Activated CD4-positive, CD25-positive, alpha-beta regulatory T cell (primary cell): Measurements from ENCODE around the gene ACP3.
"Not testable (repeated sequence)": the region's sequence is repeated elsewhere in the genome, so short reads cannot be mapped to it uniquely, and the experiment has no call there.

Source experiments
- DNase-seq, 4 experiments: peaks; one replicate each; lab custom pipeline; 2025; lab: John Stamatoyannopoulos, UW

ACP3 gene

GRCh38 chr3:132317229-132317948 lies at the start of gene ACP3:
Gene ACP3, plus strand, starts transcription at chr3:132317407. Its CDS starts 50 bp downstream, at chr3:132317457.
- no peak for DNase-seq

- DNase-seq, result no peak
Observed at GRCh38 chr3:132268956-132269355, 48.3 kb upstream of the ACP3 start.

GRCh38 chr3:132273036-132273435 lies 44.2 kb upstream of the ACP3 start:
- DNase-seq, result no peak

GRCh38 chr3:132276228-132276906 lies 40.8 kb upstream of the ACP3 start:
- no peak for DNase-seq

GRCh38 chr3:132279030-132279429 lies 38.2 kb upstream of the ACP3 start:
- DNase-seq, result no peak

- no peak for DNase-seq
Observed at GRCh38 chr3:132283440-132283839, 33.8 kb upstream of the ACP3 start.

GRCh38 chr3:132283916-132284405 lies 33.2 kb upstream of the ACP3 start:
- no peak for DNase-seq

GRCh38 chr3:132284781-132285619 lies 32.2 kb upstream of the ACP3 start:
- DNase-seq, result no peak

GRCh38 chr3:132285620-132285945 lies 31.6 kb upstream of the ACP3 start:
- no peak for DNase-seq

GRCh38 chr3:132286035-132286434 lies 31.2 kb upstream of the ACP3 start:
- no peak for DNase-seq

GRCh38 chr3:132288357-132288756 lies 28.9 kb upstream of the ACP3 start:
- DNase-seq, result no peak

- no peak for DNase-seq
Observed at GRCh38 chr3:132289316-132289715, 27.9 kb upstream of the ACP3 start.

GRCh38 chr3:132290833-132291232 lies 26.4 kb upstream of the ACP3 start:
- DNase-seq, result no peak

- no peak for DNase-seq
Observed at GRCh38 chr3:132292042-132292441, 25.2 kb upstream of the ACP3 start.

- DNase-seq, result no peak
Observed at GRCh38 chr3:132293251-132293650, 24.0 kb upstream of the ACP3 start.

- DNase-seq, result no peak
Observed at GRCh38 chr3:132294906-132295305, 22.3 kb upstream of the ACP3 start.

GRCh38 chr3:132303336-132304201 lies 13.6 kb upstream of the ACP3 start:
- DNase-seq, result not testable (repeated sequence)

- not testable (repeated sequence) for DNase-seq
Observed at GRCh38 chr3:132304351-132304750, 12.9 kb upstream of the ACP3 start.

- not testable (repeated sequence) for DNase-seq
Observed at GRCh38 chr3:132310057-132310456, 7.2 kb upstream of the ACP3 start.

GRCh38 chr3:132311316-132311715 lies 5.9 kb upstream of the ACP3 start:
- no peak for DNase-seq

- DNase-seq, result no peak
Observed at GRCh38 chr3:132311841-132312240, 5.4 kb upstream of the ACP3 start.

- DNase-seq, result no peak
Observed at GRCh38 chr3:132315851-132316250, 1.4 kb upstream of the ACP3 start.
